Naive thymus-derived CD8-positive, alpha-beta T cell (primary cell): ENCODE data around the gene CDAN1. TPM values are rescaled to one million over a fixed set of nuclear protein-coding genes. Genes with fewer than 3 reads are reported as not detected.
"Not testable (repeated sequence)": the region's sequence is repeated elsewhere in the genome, so short reads cannot be mapped to it uniquely, and the experiment has no call there.

Source experiments
- ATAC-seq, 2 donors: fragments of 150-1000 bp; cut with Tn5 transposase in 1 of 2; sonication (Bioruptor Pico), chemical (Tn5 transposase) in 1 of 2; 1 replicate in 1 of 2; 2 replicates in 1 of 2; pipeline ENCODE4 v1.10.0; 2021; ENCODE audit warnings: mild to moderate bottlenecking in 2 of 2, moderate library complexity in 2 of 2
- POLR2A ChIA-PET: fragments of 350-600 bp; sonication (Branson Sonifier 250); formaldehyde crosslinking; loops from one replicate; lab custom pipeline; 2021; ENCODE audit warnings: antibody characterized with exemption; lab: Charles Lee
- DNase-seq, 10 donors: peaks; one replicate each; pipeline versions ENCODE4 v3.0.0 to v3.0.0-alpha.2; 2020 to 2022
- H3K27ac Mint-ChIP-seq, 10 donors: one replicate each; pipeline ENCODE4 v1.8.0; 2020 to 2022; ENCODE audit warnings: mild to moderate bottlenecking in 10 of 10, mixed read lengths in 10 of 10, moderate library complexity in 4 of 10, inconsistent platforms in 1 of 10
- H3K27me3 Mint-ChIP-seq, 5 donors: one replicate each; pipeline ENCODE4 v1.8.0; 2021 to 2022; ENCODE audit warnings: mixed read lengths in 5 of 5
- H3K36me3 Mint-ChIP-seq, 3 donors: one replicate each; pipeline ENCODE4 v1.8.0; 2020 to 2022; ENCODE audit warnings: mixed read lengths in 3 of 3, mild to moderate bottlenecking in 2 of 3, inconsistent platforms in 1 of 3
- H3K4me1 Mint-ChIP-seq, 4 donors: one replicate each; pipeline ENCODE4 v1.8.0; 2021 to 2022; ENCODE audit warnings: mixed read lengths in 4 of 4
- H3K4me3 Mint-ChIP-seq, 10 donors: one replicate each; pipeline ENCODE4 v1.8.0; 2020 to 2022; ENCODE audit warnings: mild to moderate bottlenecking in 10 of 10, mixed read lengths in 10 of 10, moderate library complexity in 6 of 10, inconsistent platforms in 1 of 10
- H3K9me3 Mint-ChIP-seq, 9 donors: one replicate each; pipeline ENCODE4 v1.8.0; 2020 to 2022; ENCODE audit warnings: mixed read lengths in 9 of 9, mild to moderate bottlenecking in 3 of 9, inconsistent platforms in 1 of 9, moderate library complexity in 1 of 9
- polyA plus RNA-seq, 3 donors: library from polyadenylated mRNA; unstranded; fragments of 300-500 nt; fragmentation: Illumina TruSeq; gene quantifications; one replicate each; pipeline ENCODE4 v1.2.3, GENCODE V29; 2021
- total RNA-seq, 8 experiments: library from RNA in 2 of 8; stranded (reverse) in 2 of 8; gene quantifications; one replicate each; pipeline ENCODE4 v1.2.3 and lab custom pipeline; 2021 to 2026

Gene CDAN1
- total and polyA plus RNA-seq, 5 experiments from 2014 or later, result 4.1 to 37.3 (median 10.4) TPM

- POLR2A ChIA-PET, result no interaction called here
- no peak for DNase-seq
- no peaks in the 10 kb centered on the region for H3K9me3 Mint-ChIP-seq
- peaks cover 0 to 17% (median 8%) of the 10 kb centered on the region in 3 donors for H3K36me3 Mint-ChIP-seq
- no peak overlapping the region for H3K4me3 Mint-ChIP-seq
- H3K4me1 Mint-ChIP-seq, result peaks cover 0 to 9% (median 4%) of the 10 kb centered on the region in 4 donors
- no peak overlapping the region for H3K27ac Mint-ChIP-seq
- H3K27me3 Mint-ChIP-seq, result no peaks in the 10 kb centered on the region
- ATAC-seq, result no peak
These were observed 42.5 kb downstream of the CDAN1 start for GRCh38 chr15:42694398-42694797.

DNA sequence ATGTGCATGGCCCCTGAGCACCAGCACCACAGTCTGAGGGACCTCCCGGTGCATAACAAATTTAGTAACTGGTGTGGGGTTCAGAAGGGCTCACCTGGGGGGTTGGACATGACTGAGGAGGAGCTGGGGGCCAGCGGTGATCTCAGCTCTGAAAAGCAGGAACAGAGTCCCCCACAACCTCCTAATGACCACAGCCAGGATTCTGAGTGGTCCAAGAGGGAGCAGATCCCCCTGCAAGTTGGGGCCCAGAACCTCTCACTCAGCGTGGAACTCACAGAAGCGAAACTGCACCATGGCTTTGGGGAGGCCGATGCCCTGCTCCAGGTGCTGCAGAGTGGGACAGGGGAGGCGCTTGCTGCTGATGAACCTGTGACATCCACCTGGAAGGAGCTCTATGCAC, 43.0 kb downstream of the CDAN1 start:
- ATAC-seq (no peak), DNase-seq (no peak)
- no peak overlapping the region for H3K4me3 Mint-ChIP-seq
- H3K9me3 Mint-ChIP-seq, result no peaks in the 10 kb centered on the region
- peaks cover 0 to 9% (median 4%) of the 10 kb centered on the region in 4 donors for H3K4me1 Mint-ChIP-seq
- POLR2A ChIA-PET, result no interaction called here
- peaks cover 0 to 14% (median 6%) of the 10 kb centered on the region in 3 donors for H3K36me3 Mint-ChIP-seq
- H3K27me3 Mint-ChIP-seq, result no peaks in the 10 kb centered on the region
- no peak overlapping the region for H3K27ac Mint-ChIP-seq

GRCh38 chr15:42693496-42693895, 43.4 kb downstream of the CDAN1 start:
- ATAC-seq, result no peak
- Mint-ChIP-seq H3K4me3 (no peak overlapping the region), H3K4me1 (peaks cover 0 to 9% (median 4%) of the 10 kb centered on the region in 4 donors), H3K36me3 (peaks cover 0 to 12% (median 6%) of the 10 kb centered on the region in 3 donors), H3K27ac (peak overlapping the region in 1 of 10 donors; percentile 71), H3K27me3 (no peaks in the 10 kb centered on the region), H3K9me3 (no peaks in the 10 kb centered on the region)
- DNase-seq, result no peak
- POLR2A ChIA-PET, result no interaction called here

DNA sequence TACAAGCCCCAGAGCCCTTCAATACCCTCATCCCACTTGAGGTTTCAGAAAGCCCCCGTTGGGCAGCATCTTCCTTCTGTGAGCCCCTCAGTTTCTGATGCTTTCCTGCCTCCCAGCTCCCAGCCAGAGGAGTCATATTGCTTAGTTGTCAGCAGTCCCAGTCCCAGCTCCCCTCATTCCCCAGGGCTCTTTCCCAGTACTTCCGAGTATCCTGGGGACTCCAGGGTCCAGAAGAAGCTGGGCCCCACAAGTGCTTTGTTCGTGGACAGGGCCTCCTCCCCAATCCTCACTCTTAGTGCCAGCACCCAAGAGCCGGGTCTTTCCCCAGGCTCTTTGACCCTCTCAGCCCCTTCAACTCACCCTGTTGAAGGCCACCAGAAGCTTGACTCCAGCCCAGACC, 43.9 kb downstream of the CDAN1 start:
- Mint-ChIP-seq H3K4me3 (no peak overlapping the region), H3K27me3 (no peaks in the 10 kb centered on the region), H3K36me3 (peaks cover 0 to 10% (median 6%) of the 10 kb centered on the region in 3 donors), H3K27ac (peak overlapping the region in 1 of 10 donors; percentile 71), H3K4me1 (peaks cover 0 to 9% (median 4%) of the 10 kb centered on the region in 4 donors), H3K9me3 (no peaks in the 10 kb centered on the region)
- DNase-seq, result no peak
- POLR2A ChIA-PET, result no interaction called here
- ATAC-seq, result no peak

GRCh38 chr15:42692536-42692935, 44.4 kb downstream of the CDAN1 start:
- ATAC-seq, result no peak
- H3K27ac Mint-ChIP-seq, result no peak overlapping the region
- peaks cover 0 to 9% (median 4%) of the 10 kb centered on the region in 4 donors for H3K4me1 Mint-ChIP-seq
- POLR2A ChIA-PET, result no interaction called here
- no peak overlapping the region for H3K4me3 Mint-ChIP-seq
- H3K9me3 Mint-ChIP-seq, result no peaks in the 10 kb centered on the region
- no peaks in the 10 kb centered on the region for H3K27me3 Mint-ChIP-seq
- no peak for DNase-seq
- peaks cover 0 to 7% (median 3%) of the 10 kb centered on the region in 3 donors for H3K36me3 Mint-ChIP-seq

DNA sequence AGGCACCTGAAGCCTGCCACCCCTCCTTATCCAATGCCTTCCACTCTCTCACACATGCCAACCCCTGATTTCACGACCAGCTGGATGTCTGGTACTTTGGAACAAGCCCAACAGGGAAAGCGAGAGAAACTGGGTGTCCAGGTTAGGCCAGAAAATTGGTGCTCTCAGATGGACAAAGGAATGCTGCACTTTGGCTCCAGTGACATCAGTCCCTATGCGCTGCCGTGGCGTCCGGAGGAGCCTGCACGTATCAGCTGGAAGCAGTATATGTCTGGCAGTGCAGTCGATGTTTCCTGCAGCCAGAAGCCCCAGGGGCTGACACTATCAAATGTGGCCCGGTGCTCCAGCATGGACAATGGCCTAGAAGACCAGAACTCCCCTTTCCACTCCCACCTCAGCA, 45.2 kb downstream of the CDAN1 start:
- H3K36me3 Mint-ChIP-seq, result peaks cover 0 to 7% (median 2%) of the 10 kb centered on the region in 3 donors
- no peaks in the 10 kb centered on the region for H3K27me3 Mint-ChIP-seq
- DNase-seq (no peak), ATAC-seq (no peak)
- no peaks in the 10 kb centered on the region for H3K9me3 Mint-ChIP-seq
- H3K4me3 Mint-ChIP-seq, result no peak overlapping the region
- peaks cover 0 to 9% (median 4%) of the 10 kb centered on the region in 4 donors for H3K4me1 Mint-ChIP-seq
- POLR2A ChIA-PET, result no interaction called here
- H3K27ac Mint-ChIP-seq, result peak overlapping the region in 2 of 10 donors; percentile 24 to 31

DNA sequence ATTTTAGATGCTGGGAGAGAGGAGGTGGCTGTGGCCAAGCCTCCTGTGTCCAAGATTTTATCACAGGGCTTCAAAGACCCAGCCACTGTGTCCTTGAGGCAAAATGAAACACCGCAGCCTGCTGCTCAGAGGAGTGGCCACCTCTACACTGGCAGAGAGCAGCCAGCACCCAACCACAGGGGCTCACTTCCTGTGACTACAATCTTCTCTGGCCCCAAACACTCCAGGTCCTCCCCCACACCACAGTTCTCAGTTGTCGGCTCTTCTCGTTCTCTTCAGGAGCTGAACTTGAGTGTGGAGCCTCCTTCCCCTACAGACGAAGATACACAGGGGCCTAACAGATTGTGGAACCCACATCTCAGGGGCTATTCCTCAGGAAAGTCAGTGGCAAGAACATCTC, 45.6 kb downstream of the CDAN1 start:
- Mint-ChIP-seq H3K27me3 (no peaks in the 10 kb centered on the region), H3K36me3 (peaks cover 0 to 9% (median 2%) of the 10 kb centered on the region in 3 donors), H3K4me3 (no peak overlapping the region), H3K27ac (peak overlapping the region in 3 of 10 donors; percentile 31 to 67 (median 54)), H3K9me3 (no peaks in the 10 kb centered on the region), H3K4me1 (peaks cover 0 to 9% (median 4%) of the 10 kb centered on the region in 4 donors)
- no peak for DNase-seq
- POLR2A ChIA-PET, result no interaction called here
- ATAC-seq, result no peak

GRCh38 chr15:42688301-42688700, 48.6 kb downstream of the CDAN1 start:
- ATAC-seq, result no peak
- POLR2A ChIA-PET, result no interaction called here

GRCh38 chr15:42687740-42688139, 49.2 kb downstream of the CDAN1 start:
- peaks cover 0 to 9% (median 4%) of the 10 kb centered on the region in 4 donors for H3K4me1 Mint-ChIP-seq
- peaks cover 4 to 20% (median 9%) of the 10 kb centered on the region in 3 donors for H3K36me3 Mint-ChIP-seq
- DNase-seq, result no peak
- no peak for ATAC-seq
- H3K4me3 Mint-ChIP-seq, result no peak overlapping the region
- POLR2A ChIA-PET, result no interaction called here
- H3K27me3 Mint-ChIP-seq, result no peaks in the 10 kb centered on the region
- no peaks in the 10 kb centered on the region for H3K9me3 Mint-ChIP-seq
- H3K27ac Mint-ChIP-seq, result no peak overlapping the region

More at GRCh38 chr15:42688301-42688700, 48.6 kb downstream of the CDAN1 start:
- Mint-ChIP-seq H3K36me3 (peaks cover 4 to 16% (median 9%) of the 10 kb centered on the region in 3 donors), H3K4me3 (no peak overlapping the region), H3K4me1 (peaks cover 0 to 9% (median 4%) of the 10 kb centered on the region in 4 donors), H3K27ac (no peak overlapping the region), H3K27me3 (no peaks in the 10 kb centered on the region), H3K9me3 (no peaks in the 10 kb centered on the region)
- no peak for DNase-seq

DNA sequence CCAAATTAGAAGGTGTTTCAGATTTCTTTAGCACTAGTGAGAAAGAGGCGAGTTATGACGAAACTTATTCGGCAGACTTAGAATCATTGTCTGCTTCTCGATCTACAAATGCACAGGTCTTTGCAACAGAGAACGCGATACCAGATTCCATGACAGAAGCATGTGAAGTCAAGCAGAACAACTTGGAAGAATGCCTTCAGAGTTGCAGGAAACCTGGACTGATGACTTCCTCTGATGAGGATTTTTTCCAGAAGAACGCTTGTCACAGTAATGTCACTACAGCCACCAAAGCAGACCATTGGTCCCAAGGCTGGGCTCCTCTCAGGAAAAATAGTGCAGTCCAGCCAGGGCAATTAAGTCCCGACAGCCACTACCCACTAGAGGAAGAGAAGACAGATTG, 50.6 kb downstream of the CDAN1 start:
- Mint-ChIP-seq H3K4me3 (no peak overlapping the region), H3K9me3 (no peaks in the 10 kb centered on the region), H3K27ac (no peak overlapping the region)

DNA sequence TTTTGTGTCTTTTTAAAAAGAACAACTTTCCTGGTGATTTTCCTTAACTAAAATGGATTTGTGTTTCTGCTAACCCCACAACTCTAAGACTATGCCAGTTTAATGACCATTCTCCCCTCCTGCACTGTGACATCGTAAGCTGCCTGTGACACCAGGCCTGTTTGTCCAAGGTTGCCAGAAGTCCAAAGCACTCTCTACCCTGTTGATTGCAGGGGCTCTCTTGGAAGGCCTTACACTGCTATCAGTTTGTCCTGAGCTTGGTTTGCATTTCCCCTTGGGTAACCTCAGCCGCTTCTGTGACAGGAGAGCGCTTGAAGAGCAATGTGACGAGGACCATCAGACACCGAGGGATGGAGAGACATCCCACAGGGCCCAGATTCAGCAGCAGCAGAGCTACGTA, 55.8 kb downstream of the CDAN1 start:
- Mint-ChIP-seq H3K4me1 (no peaks in the 10 kb centered on the region), H3K27me3 (no peaks in the 10 kb centered on the region), H3K27ac (peak overlapping the region in 1 of 10 donors; percentile 11), H3K9me3 (no peaks in the 10 kb centered on the region), H3K36me3 (peaks cover 4 to 38% (median 8%) of the 10 kb centered on the region in 3 donors), H3K4me3 (no peak overlapping the region)
- POLR2A ChIA-PET, result no interaction called here
- no peak for DNase-seq
- no peak for ATAC-seq

More for the DNA sequence above, 50.6 kb downstream of the CDAN1 start:
- peaks cover 4 to 31% (median 9%) of the 10 kb centered on the region in 3 donors for H3K36me3 Mint-ChIP-seq
- H3K4me1 Mint-ChIP-seq, result peaks cover 0 to 7% (median under 1%) of the 10 kb centered on the region in 4 donors
- ATAC-seq, result no peak
- POLR2A ChIA-PET, result no interaction called here
- no peak for DNase-seq
- H3K27me3 Mint-ChIP-seq, result no peaks in the 10 kb centered on the region

DNA sequence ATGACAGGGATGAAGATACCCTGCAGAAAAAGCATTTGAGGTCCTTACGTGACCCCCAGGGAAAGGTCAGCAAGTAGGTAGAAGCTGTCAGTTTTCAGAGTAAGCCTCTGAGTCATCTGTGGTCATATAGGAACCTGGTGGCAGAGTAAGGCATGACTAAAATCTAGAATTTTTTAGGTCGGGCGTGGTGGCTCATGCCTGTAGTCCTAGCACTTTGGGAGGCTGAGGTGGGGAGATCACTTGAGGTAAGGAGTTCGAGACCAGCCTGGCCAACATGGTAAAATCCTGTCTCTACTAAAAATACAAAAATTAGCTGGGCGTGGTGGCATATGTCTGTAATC, 56.8 kb downstream of the CDAN1 start:
- H3K9me3 Mint-ChIP-seq, POLR2A ChIA-PET, ATAC-seq, DNase-seq, H3K27ac Mint-ChIP-seq, H3K27me3 Mint-ChIP-seq, H3K4me1 Mint-ChIP-seq, H3K4me3 Mint-ChIP-seq: not testable (repeated sequence)
- H3K36me3 Mint-ChIP-seq, result peaks cover 8 to 48% (median 8%) of the 10 kb centered on the region in 3 donors

- ATAC-seq (no peak), DNase-seq (no peak)
- Mint-ChIP-seq H3K27ac (peak overlapping the region in 1 of 10 donors; percentile 49), H3K9me3 (no peaks in the 10 kb centered on the region), H3K36me3 (peaks cover 8 to 51% (median 8%) of the 10 kb centered on the region in 3 donors), H3K4me1 (no peaks in the 10 kb centered on the region), H3K4me3 (no peak overlapping the region), H3K27me3 (no peaks in the 10 kb centered on the region)
- POLR2A ChIA-PET, result no interaction called here
These were observed 57.4 kb downstream of the CDAN1 start for GRCh38 chr15:42679285-42680141.
